ENCODE measurements around the gene KSR1.
"Not testable (repeated sequence)": the region's sequence is repeated elsewhere in the genome, so short reads cannot be mapped to it uniquely, and the experiment has no call there.

Gene KSR1

GRCh38 chr17:27621942-27622559 is 165.8 kb downstream of the KSR1 start:
- DNase-seq, result no peak

GRCh38 chr17:27622986-27623385 is 166.7 kb downstream of the KSR1 start:
- DNase-seq, result no peak

- DNase-seq, result no peak
These were observed 167.4 kb downstream of the KSR1 start for GRCh38 chr17:27623614-27624013.

- no peak for DNase-seq
These were observed 168.3 kb downstream of the KSR1 start for GRCh38 chr17:27624539-27624938.

GRCh38 chr17:27625856-27626255 is 169.6 kb downstream of the KSR1 start:
- no peak for DNase-seq

GRCh38 chr17:27627514-27627913 is 171.3 kb downstream of the KSR1 start:
- no peak for DNase-seq

GRCh38 chr17:27628376-27628775 is 172.1 kb downstream of the KSR1 start:
- DNase-seq, result no peak

GRCh38 chr17:27629260-27629659 is 173.0 kb downstream of the KSR1 start:
- not testable (repeated sequence) for DNase-seq

- peak; percentile 11 for DNase-seq
These were observed 174.6 kb downstream of the KSR1 start, which contains the start of gene LGALS9 for GRCh38 chr17:27630607-27631410. Gene LGALS9 (plus strand): TSS chr17:27631188. CDS start chr17:27631266, 78 bp downstream.

- DNase-seq, result no peak
These were observed 175.1 kb downstream of the KSR1 start for GRCh38 chr17:27631411-27631760.

- DNase-seq, result no peak
These were observed 175.9 kb downstream of the KSR1 start for GRCh38 chr17:27631897-27632725.

- not testable (repeated sequence) for DNase-seq
These were observed 176.5 kb downstream of the KSR1 start for GRCh38 chr17:27632766-27633165.

GRCh38 chr17:27633312-27634025 is 177.2 kb downstream of the KSR1 start:
- DNase-seq, result no peak

GRCh38 chr17:27634026-27634335 is 177.7 kb downstream of the KSR1 start:
- DNase-seq, result no peak

- DNase-seq, result no peak
These were observed 178.5 kb downstream of the KSR1 start for GRCh38 chr17:27634776-27635175.

GRCh38 chr17:27635275-27635823 is 179.1 kb downstream of the KSR1 start:
- no peak for DNase-seq

GRCh38 chr17:27636005-27636520 is 179.8 kb downstream of the KSR1 start:
- not testable (repeated sequence) for DNase-seq

GRCh38 chr17:27637818-27638217 is 181.6 kb downstream of the KSR1 start:
- DNase-seq, result not testable (repeated sequence)

GRCh38 chr17:27638415-27638914 is 182.2 kb downstream of the KSR1 start:
- not testable (repeated sequence) for DNase-seq

GRCh38 chr17:27640790-27641189 is 184.5 kb downstream of the KSR1 start:
- no peak for DNase-seq

GRCh38 chr17:27644586-27644985 is 188.3 kb downstream of the KSR1 start:
- no peak for DNase-seq

- not testable (repeated sequence) for DNase-seq
These were observed 189.4 kb downstream of the KSR1 start for GRCh38 chr17:27645621-27646020.
